GM15510 (cell line): ENCODE results near the gene ZNF793.

Source experiments
- POLR2A ChIP-seq: IDR thresholded peaks from 3 replicates; pipeline ENCODE4 v1.6.1; 2011; ENCODE audit warnings: borderline replicate concordance; ENCODE audit not compliant: insufficient read length; ENCODE audit errors: extremely low read depth

The ZNF793 gene

DNA sequence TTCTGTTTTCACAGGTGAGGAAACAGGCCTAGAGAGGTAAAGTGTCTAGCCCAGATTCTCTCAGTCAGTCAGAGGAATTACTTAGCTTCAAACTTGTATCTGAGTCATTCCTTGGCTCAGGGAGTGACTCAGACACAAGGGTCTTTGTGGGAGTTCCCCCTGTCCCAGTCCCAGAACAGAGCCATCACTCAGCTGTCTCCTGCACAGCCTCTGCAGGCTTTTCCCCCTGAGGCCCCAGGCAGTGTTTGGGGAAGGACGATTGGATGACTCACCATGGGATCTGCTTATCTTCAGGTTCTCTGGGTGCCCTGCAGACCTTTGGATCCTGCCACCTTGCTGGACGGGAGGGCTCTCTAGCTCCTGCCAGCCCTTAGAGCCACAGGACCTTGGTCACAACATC lies 13.2 kb downstream of the ZNF793 start:
- TF ChIP-seq POLR2A, result no peak

DNA sequence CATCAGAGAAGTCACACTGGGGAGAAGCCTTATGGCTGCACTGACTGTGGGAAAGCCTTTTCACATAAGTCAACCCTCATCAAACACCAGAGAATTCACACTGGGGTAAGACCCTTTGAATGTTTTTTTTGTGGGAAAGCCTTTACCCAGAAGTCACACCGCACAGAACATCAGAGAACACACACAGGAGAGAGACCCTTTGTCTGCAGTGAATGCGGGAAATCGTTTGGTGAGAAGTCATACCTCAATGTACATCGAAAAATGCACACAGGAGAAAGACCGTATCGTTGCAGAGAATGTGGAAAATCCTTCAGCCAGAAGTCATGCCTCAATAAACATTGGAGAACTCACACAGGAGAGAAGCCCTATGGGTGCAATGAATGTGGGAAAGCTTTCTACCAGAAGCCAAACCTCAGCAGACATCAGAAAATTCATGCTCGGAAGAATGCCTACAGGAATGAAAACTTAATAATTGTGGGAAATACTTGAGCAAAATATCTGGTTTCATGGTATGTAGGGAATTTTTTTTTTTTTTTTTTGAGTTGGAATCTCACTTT lies 30.7 kb downstream of the ZNF793 start:
- no peak for TF ChIP-seq POLR2A

DNA sequence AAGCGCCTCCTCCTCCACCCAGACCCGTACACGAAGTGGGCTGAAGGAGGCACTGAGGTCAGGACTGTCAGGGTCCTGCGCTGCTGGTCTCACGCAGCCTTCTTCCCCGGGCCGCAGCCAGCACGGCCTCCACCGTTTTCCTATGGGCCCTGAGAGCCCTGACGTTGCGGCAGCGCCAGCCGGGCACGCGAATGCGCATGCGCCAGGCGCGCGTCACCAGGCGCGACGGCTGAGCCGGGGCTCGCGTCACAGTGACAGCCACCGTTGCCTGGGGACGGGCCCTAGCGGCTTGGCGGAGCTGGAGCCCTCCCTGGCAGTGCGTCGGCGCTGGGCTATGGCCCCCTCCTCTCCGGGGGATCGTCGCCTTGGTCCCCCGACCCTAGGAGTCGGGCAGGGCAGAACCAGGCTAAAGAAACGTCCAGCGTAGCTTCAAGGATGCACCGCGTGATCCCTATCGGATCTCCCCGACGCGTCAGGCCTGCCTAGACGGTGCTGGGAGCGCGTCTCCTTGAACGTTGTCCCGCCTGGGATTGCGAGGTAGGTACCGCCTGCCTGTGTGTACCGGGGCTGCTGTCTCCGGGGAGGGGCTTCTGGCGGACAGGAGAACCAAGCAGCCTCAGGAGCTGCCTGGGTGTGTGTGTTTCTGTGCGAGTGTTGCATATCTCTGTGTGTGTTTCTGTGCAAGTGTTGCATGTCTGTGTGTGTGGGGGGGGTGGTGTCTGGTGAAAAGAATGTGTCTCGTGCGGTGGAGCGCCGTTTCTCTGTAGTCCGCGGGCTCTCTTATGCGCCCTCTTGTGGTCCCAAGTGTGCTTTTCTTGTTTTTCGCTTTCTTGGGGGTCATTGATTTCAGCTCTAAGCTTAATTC lies 44.6 kb downstream of the ZNF793 start:
- TF ChIP-seq POLR2A, result peak; percentile 30

DNA sequence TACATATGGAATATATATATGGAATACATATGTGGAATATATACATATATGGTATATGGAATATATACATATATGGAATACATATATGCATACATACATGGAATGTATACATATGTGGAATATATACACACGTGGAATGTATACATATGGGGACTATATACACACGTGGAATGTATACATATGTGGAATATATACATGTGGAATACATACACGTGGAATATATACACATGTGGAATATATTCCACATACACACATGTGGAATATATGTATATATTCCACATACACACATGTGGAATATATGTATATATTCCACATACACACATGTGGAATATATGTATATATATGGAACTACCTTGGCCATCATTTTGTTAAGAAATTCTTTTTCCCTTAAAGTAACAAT lies 56.8 kb downstream of the ZNF793 start:
- TF ChIP-seq POLR2A, result no peak

DNA sequence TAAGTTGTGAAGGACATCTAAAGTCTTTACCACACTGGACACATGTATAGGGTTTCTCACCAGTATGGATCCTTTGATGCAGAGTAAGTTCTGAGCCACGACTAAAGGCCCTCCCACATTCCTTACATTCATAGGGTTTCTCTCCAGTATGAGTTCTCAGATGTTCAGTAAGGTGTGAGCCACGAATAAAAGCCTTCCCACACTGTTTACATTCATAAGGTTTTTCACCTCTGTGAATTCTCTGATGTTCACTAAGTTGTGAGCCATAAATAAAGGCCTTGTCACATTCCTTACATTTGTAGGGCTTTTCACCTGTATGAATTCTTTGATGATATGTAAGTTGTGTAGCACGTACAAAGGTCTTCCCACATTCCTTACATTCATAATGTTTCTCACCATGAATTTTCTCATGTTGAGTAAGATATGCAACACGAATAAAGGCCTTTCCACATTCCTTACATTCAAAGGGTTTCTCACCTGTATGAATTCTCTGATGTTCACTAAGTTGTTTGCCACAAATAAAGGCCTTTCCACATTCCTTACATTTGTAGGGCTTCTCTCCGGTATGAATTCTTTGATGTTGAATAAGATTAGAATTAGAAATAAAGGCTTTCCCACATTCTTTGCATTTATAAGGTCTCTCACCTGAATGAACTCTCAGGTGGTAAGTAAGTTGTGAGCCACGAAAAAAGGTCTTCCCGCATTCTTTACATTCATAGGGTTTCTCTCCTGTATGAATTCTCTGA lies 58.1 kb downstream of the ZNF793 start:
- no peak for TF ChIP-seq POLR2A

DNA sequence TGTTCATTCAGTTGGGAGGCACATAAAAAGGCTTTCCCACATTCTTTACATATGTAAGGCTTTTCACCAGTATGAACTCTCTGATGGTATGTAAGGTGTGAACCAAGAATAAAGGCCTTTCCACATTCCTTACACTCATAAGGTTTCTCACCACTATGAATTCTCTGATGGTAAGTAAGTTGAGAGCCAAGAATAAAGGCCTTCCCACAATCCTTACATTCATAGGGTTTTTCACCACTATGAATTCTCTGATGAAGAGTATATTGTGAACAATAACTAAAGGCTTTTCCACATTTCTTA lies 58.6 kb downstream of the ZNF793 start:
- no peak for TF ChIP-seq POLR2A

DNA sequence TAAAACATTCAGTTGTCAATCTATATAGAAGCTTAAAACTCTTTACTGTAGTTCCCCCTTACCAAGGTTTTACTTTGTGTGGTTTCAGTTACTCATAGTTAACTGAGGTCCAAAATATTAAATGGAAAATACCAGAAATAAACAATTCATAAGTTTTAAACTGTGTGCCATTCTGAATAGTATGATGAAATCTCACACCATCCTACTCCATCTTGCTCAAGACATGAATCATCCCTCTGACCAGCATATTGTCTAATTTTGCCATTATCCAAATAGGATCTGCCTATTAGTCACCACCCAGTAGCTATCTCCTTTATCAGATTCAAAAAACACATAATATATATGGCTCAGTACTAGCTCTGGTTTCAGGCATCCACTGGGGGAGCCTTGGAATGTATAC lies 65.5 kb downstream of the ZNF793 start:
- no peak for TF ChIP-seq POLR2A

DNA sequence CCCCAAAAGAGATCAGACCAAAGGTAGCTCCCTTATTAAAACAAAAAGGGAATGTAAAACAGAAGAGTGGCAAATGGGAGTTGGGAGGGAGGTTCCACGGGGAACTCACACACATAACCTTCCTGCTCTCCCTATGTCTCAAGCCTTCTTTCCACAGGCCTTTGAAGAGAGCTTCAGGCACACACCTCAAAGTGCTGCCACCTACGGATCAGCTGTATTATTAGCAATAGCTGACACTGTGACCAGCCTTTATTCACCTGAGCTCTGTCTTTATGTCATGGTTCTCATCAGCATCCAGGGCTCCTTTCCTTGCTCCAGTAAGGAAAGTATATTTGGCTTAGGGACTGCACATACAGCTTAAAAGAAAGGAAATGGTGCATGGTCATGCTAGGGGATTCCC lies 76.6 kb downstream of the ZNF793 start:
- no peak for TF ChIP-seq POLR2A
